ENCODE data around the gene GRIA3.
"Not testable (repeated sequence)": the region's sequence is repeated elsewhere in the genome, so short reads cannot be mapped to it uniquely, and the experiment has no call there.

Gene GRIA3

DNA sequence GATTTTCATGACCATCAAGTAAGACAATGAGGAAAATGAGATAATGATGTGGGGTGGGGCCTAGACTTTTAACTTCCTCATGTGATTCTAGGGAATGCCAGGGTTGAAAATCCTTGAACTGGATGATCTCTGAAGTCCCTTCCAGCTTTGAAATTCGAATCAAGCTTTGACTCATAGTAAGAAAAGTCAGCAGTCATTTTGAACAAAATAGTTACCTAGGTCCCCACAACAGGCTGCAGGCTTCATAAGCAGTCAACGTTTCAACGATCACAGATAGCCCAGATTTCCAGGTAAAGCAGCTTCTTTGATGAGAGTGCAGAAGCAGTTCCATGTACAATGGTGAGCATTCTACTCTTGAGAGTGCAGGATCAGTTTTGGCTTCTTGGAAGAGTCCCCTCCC, 93.7 kb downstream of the GRIA3 start:
- DNase-seq: no peak

DNA sequence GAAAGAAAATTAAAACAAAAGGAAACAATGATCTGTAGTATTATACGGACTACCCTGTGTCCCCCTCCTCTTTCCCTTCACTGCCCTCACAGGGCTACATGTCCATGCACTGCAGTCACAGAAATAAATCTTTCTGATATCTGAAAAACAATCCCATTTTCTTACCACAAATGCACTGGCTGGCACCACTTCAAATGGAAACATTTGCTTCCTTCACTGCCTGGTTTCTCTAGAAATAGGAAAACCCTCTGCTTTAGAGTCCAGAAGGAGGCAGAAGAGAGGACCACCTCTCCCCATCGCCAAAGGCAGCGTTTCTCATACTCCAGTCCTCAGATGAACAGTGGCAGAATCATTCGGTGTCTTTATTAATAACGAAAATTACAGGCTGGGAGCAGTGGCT, 98.2 kb downstream of the GRIA3 start:
- no peak for DNase-seq

DNA sequence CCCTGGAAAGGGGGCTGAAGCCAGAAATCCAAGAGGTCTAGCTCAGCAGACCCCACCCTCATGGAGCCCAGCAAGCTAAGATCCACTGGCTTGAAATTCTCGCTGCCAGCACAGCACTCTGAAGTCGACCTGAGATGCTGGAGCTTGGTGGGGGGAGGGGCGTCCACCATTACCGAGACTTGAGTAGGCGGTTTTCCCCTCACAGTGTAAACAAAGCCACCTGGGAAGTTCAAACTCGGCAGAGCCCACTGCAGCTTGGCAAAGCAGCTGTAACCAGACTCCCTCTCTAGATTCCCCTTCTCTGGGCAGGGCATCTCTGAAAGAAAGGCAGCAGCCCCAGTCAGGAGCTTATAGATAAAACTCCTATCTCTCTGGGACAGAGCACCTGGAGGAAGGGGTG, 99.3 kb downstream of the GRIA3 start:
- DNase-seq: not testable (repeated sequence)

- no peak for DNase-seq
These were observed 107.5 kb downstream of the GRIA3 start for GRCh38 chrX:123291623-123292022.

DNA sequence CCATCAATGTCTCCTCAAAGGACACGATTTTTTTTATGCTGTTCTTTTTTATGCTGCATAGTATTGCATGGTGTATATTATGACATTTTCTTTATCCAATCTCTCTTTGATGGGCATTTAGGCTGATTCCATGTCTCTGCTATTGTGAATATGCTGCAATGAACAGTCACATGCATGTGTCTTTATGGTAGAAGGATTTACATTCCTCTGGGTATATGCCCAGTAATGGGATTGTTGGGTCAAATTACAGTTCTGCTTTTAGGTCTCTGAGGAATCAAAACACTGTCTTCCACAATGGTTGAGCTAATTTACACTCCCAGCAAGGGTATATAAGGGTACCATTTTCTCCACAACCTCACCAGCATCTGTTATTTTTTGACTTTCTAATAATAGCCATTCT, 113.9 kb downstream of the GRIA3 start:
- no peak for DNase-seq

DNA sequence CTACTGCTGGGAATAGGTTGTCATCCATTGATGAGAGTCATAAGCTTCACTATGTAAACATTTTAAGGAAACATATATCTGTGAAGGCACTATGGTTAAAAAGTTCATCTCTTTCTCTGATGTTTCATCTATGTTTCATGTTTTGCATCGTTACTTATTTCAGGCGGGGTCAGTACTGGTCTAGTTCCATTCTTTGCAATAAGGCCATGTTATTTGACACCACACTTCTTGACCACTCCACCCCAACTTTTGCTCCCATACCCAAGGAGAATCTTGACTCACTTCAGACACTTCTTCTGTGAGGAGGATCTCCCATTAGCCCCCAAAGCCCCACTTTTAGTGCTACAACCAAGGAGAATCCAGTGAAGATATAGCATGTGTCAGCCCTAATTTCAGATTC, 119.4 kb downstream of the GRIA3 start:
- no peak for DNase-seq

DNA sequence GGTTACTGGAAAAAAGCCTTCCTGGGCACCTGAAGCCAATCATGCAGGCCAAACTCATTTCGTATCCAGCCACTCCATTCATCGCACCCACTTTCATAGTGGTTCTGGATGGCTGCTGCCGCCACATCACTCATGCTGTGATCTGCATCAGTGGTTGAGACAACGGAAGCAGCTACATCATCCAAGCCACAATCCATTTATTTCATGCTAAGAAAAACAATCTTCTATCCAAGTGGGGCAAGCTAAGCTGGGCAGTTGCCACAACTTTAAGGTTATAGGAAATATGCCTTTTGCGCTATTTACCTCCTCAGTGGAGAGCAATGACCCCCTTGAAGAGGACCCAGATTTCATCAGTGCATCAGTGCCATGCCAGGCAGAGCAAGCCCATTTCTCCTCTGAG, 124.6 kb downstream of the GRIA3 start:
- DNase-seq: no peak

GRCh38 chrX:123310112-123310511, 126.0 kb downstream of the GRIA3 start:
- DNase-seq: no peak

GRCh38 chrX:123311486-123311885, 127.4 kb downstream of the GRIA3 start:
- DNase-seq: no peak

DNA sequence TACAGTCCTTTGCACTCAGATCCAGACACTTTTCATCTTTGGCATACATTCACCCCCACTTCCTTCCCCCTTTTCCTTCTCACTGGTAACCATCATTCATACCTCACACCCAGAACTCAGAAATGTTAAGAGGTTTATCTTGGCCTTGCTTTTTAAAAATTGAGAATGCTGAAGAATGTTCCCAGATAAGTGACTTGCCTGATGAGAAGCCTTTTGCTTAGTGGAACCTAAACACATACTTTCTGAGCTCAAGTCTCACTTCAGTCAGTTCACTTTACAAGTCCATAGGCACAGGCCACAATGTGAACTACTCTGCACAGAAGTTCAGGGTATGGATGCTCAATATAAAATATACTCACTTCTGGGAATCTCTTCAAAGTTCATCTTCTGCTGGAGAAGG, 129.4 kb downstream of the GRIA3 start:
- DNase-seq: no peak

DNA sequence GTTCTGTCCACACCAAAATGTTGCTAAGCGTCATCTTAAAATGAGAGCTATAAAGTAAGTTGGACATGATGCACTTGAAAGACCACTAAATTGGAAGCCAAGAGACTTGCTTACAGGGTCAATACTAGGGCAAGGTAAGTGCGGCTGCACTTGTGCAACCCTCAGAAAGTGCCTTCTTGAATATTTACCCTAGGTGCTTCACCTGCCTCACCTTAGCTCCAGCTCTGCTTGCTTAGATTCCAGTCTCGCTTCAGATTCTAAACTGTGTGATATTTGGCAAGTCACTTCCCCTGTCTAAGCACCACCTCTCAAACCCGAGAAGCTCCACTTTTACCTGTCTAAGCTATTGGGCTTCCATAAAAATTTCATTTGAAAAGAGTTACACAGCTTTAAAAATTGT, 136.5 kb downstream of the GRIA3 start:
- no peak for DNase-seq

- no peak for DNase-seq
These were observed 138.5 kb downstream of the GRIA3 start for GRCh38 chrX:123322536-123322935.

- no peak for DNase-seq
These were observed 140.5 kb downstream of the GRIA3 start for GRCh38 chrX:123324625-123325024.

DNA sequence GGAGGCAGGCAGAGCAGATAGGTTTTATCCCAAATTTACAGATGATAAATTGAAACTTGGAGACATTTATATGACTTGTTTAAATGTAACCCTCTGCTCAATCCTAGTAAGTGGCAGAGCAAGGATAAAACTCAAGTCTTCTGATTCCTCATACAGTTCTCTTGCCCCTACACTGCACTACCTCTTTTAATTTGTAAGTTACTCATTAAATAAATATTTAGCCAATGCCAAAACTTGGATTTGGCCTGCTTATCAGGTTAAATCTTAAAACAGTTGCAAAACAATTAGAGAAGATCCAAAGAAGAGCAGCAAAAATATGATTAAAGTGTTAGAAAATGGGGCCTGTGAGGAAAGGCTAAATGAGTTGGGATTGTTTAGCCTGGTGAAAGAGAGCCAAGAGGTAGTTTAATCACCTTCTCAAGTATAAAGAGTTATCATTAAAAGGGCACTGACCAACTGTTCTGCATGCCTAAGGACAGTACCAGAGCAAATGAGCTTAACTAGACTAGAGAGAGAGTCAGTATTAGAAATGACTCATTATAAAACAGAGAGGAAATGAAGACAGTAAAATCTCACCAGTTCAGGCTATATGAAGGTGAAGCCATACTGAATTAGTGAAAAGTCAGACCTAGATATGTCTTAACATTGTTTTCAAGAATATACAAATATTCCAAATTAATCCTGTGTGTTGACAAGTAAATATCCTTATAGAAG, 146.3 kb downstream of the GRIA3 start:
- no peak for DNase-seq

DNA sequence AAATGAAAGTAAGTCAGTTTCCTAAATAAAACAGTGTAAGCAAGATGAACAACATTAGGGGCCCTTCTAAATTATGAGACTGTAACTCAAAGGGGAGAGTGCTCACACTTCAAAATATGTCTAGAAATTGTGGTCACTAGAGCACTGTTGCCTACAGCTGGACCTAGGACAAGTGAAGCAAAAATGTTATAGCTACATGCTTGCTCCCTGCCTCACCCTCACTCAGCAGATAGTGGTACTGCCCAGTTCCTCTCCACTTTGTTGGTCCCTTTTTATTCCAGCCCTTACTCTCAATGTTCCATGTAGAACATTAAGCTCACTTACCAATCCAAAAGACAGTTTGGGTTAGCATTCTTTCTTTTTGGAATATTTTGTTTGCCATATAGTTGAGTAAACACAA, 147.3 kb downstream of the GRIA3 start:
- DNase-seq: no peak

- DNase-seq: no peak
These were observed 147.8 kb downstream of the GRIA3 start for GRCh38 chrX:123331859-123332258.

DNA sequence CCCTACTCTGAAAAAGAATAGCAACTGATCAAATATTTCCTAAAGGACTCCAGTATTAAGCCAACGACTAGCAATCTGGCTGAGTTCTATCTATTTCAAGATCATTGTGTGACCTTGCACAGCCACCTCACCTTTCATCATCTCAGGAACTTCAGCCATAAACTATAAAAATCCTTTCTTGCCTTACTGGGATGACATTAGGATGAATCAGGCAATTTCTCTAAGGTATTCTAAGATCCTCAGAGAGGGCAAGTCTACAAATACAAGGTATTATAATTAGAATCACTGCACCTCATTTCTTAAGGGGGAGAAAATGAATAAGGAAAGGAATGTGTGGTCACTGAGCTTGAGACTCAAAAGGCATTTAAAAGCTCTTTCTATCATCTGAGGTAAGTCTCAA, 152.6 kb downstream of the GRIA3 start:
- no peak for DNase-seq

GRCh38 chrX:123337886-123338639, 154.0 kb downstream of the GRIA3 start:
- DNase-seq: no peak

- no peak for DNase-seq
These were observed 155.3 kb downstream of the GRIA3 start for GRCh38 chrX:123339221-123339905.

DNA sequence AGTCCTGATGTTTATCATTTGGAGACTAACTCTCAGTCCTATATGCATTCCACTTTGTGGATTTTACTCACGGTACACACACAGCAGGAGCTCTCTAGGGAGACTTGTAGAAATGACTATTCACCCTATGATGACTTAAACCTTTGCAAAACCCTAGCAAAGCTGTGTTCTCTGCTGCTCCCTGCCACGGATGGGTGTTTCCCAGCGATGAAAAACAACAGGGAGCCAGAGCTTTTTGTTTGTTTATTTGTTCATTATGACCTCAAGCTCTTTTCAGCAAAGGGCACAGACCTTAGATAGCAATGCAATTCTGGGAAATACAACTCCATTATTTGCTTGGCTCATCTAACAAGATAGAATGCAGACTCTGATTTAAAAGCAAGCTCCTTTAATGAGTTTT, 156.6 kb downstream of the GRIA3 start:
- DNase-seq: no peak

DNA sequence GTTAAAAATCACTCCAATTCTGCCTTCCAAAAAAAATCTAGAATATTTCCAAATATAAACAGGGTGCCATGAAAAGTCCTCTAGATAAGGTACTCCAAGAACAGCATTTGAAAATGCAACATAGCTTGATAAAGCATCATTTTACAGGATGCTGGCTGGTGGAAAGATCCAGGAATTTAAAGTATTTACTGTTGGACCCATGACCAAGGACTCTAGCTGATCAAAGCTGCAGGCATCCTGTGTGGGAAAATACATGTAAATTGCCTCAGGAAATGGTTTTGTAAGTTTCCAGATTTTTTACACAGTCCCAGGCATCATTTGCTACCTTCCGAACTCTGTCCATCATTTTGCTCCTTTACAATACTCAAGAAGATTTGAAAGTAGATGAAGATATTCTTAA, 164.4 kb downstream of the GRIA3 start:
- DNase-seq: no peak

DNA sequence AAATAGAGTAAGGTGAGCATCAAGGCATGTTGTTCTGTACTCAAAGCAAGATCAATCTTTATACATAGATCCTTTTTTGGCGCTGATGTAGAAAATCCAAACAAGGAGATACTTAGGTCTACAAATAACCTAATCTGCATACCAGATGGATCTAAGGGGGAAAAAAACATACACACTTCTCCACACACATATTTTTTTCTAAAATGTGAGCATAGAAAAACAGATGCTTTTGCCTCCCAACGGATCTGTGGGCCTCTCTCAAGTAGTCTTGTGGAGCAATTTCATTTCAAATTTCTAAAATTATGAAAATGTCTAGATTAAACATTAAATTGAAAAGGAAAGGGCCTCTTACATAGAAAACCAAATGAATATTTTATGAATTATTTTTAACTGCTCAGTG, 166.1 kb downstream of the GRIA3 start:
- no peak for DNase-seq

GRCh38 chrX:123357941-123358340, 173.9 kb downstream of the GRIA3 start:
- DNase-seq: no peak

GRCh38 chrX:123358457-123358856, 174.4 kb downstream of the GRIA3 start:
- no peak for DNase-seq
